ENCODE results near the gene KIAA0040.

- no peak for TF ChIP-seq POLR2A (IDR thresholded peaks at IDR 0.05; ENCODE audit: low read length)
- TF ChIP-seq GATA1 (IDR thresholded peaks at IDR 0.05; ENCODE audit: low read depth, low read length), result no peak
These were observed 39.8 kb upstream of the KIAA0040 start for GRCh38 chr1:175232335-175232734.

All from erythroblast (primary cell).